Neural cell (in vitro differentiated cells): ENCODE data around the gene UNC93B1. TPM values are rescaled to one million over a fixed set of nuclear protein-coding genes. Genes with fewer than 3 reads are reported as not detected.

Experiments
- H2AFZ ChIP-seq: fragments of 200-600, 300-800 bp; sonication (generic), shearing (Covaris generic); 2 replicates; pipeline ENCODE4 v1.6.0; 2014; ENCODE audit warnings: low read depth, mild to moderate bottlenecking, antibody characterized with exemption, low read length, moderate library complexity
- H3F3A ChIP-seq: fragments of 200-600 bp; shearing (Covaris generic); 2 replicates; pipeline ENCODE4 v1.6.1; 2016; ENCODE audit warnings: mild to moderate bottlenecking, moderate library complexity, mixed read lengths, antibody characterized with exemption, low read length; ENCODE audit not compliant: insufficient read depth, poor library complexity, severe bottlenecking
- H3K27ac ChIP-seq: fragments of 200-600, 300-800 bp; sonication (generic), shearing (Covaris generic); 2 replicates; pipeline ENCODE4 v1.5.1; 2014; ENCODE audit warnings: mild to moderate bottlenecking, low read length, moderate library complexity
- H3K27me3 ChIP-seq: fragments of 300-800, 200-600 bp; sonication (generic), shearing (Covaris generic); 2 replicates; pipeline ENCODE4 v1.6.0; 2014; ENCODE audit warnings: mild to moderate bottlenecking, low read depth, low read length, moderate library complexity; ENCODE audit not compliant: insufficient read depth
- H3K36me3 ChIP-seq: fragments of 300-800, 200-600 bp; sonication (generic), shearing (Covaris generic); 2 replicates; pipeline ENCODE4 v1.5.1; 2014; ENCODE audit warnings: mild to moderate bottlenecking, antibody characterized with exemption, low read length, moderate library complexity; ENCODE audit not compliant: insufficient read depth
- H3K4me2 ChIP-seq: fragments of 300-800, 200-600 bp; sonication (generic), shearing (Covaris generic); 2 replicates; pipeline ENCODE4 v1.6.0; 2014; ENCODE audit warnings: mild to moderate bottlenecking, low read length
- H3K4me3 ChIP-seq: fragments of 300-800, 200-600 bp; sonication (generic), shearing (Covaris generic); 2 replicates; pipeline ENCODE4 v1.5.1; 2014; ENCODE audit warnings: mild to moderate bottlenecking, low read length, moderate library complexity
- H3K79me2 ChIP-seq: fragments of 200-600 bp; shearing (Covaris generic); replicated peaks from 2 replicates; pipeline ENCODE4 v1.6.0; 2014; ENCODE audit warnings: mild to moderate bottlenecking, low read length, moderate library complexity; ENCODE audit not compliant: insufficient read depth
- H3K9ac ChIP-seq: fragments of 300-800, 200-600 bp; sonication (generic), shearing (Covaris generic); 2 replicates; pipeline ENCODE4 v1.6.1; 2016; ENCODE audit warnings: mild to moderate bottlenecking, low read length, mixed read lengths
- H3K9me2 ChIP-seq: fragments of 200-600 bp; shearing (Covaris generic); 2 replicates; pipeline ENCODE4 v1.6.1; 2016; ENCODE audit warnings: mild to moderate bottlenecking, low read length, mixed read lengths; ENCODE audit not compliant: insufficient read depth
- H3K9me3 ChIP-seq: fragments of 200-600, 300-800 bp; sonication (generic), shearing (Covaris generic); 2 replicates; pipeline ENCODE4 v1.6.1; 2016; ENCODE audit warnings: mild to moderate bottlenecking, mixed run types, low read length, moderate library complexity, mixed read lengths
- H4K20me1 ChIP-seq: fragments of 200-600 bp; shearing (Covaris generic); 2 replicates; pipeline ENCODE4 v1.6.1; 2016; ENCODE audit warnings: mild to moderate bottlenecking, mixed run types; ENCODE audit not compliant: insufficient read depth
- CTCF ChIP-seq: fragments of 450-650 bp; IDR thresholded peaks from 2 replicates; pipeline ENCODE4 v1.5.1; 2014; ENCODE audit warnings: antibody characterized with exemption, mild to moderate bottlenecking, moderate library complexity; ENCODE audit not compliant: poor library complexity, severe bottlenecking
- EP300 ChIP-seq: fragments of 450-650 bp; conservative IDR thresholded peaks from 2 replicates; pipeline ENCODE4 v1.6.1; 2014; ENCODE audit warnings: antibody characterized with exemption, mild to moderate bottlenecking, moderate library complexity; ENCODE audit not compliant: poor library complexity, severe bottlenecking
- EZH2 ChIP-seq: fragments of 200-600, 300-800 bp; shearing (Covaris generic), sonication (generic); IDR thresholded peaks from 2 replicates; pipeline ENCODE4 v1.6.1; 2014; ENCODE audit warnings: antibody characterized with exemption, low read length, borderline replicate concordance, mild to moderate bottlenecking; ENCODE audit not compliant: insufficient read depth, poor library complexity, severe bottlenecking
- MXI1 ChIP-seq: fragments of 450-650 bp; conservative IDR thresholded peaks from 2 replicates; pipeline ENCODE4 v1.6.1; 2014; ENCODE audit warnings: antibody characterized with exemption, mild to moderate bottlenecking; ENCODE audit not compliant: poor library complexity, severe bottlenecking
- POLR2AphosphoS5 ChIP-seq: IDR thresholded peaks from 2 replicates; pipeline ENCODE4 v1.6.1; 2012
- RAD21 ChIP-seq: fragments of 450-650 bp; conservative IDR thresholded peaks from 2 replicates; pipeline ENCODE4 v1.6.1; 2014; ENCODE audit warnings: antibody characterized with exemption, mild to moderate bottlenecking, moderate library complexity
- SMC3 ChIP-seq: fragments of 450-650 bp; conservative IDR thresholded peaks from 2 replicates; pipeline ENCODE4 v1.6.1; 2014; ENCODE audit warnings: antibody characterized with exemption, mild to moderate bottlenecking, moderate library complexity; ENCODE audit not compliant: poor library complexity
- TAF1 ChIP-seq: IDR thresholded peaks from 2 replicates; pipeline ENCODE4 v1.6.1; 2012; ENCODE audit warnings: low read depth
- polyA plus RNA-seq: library from polyadenylated mRNA; depleted of rRNA; stranded (reverse); fragments of >200 nt; gene quantifications from 2 replicates; pipeline ENCODE4 v1.2.3, GENCODE V29; 2014
- TF ChIP-seq, protein P1 (sequence below): IDR thresholded peaks from 2 replicates; pipeline ENCODE4 v1.6.1; 2012; ENCODE audit warnings: borderline replicate concordance

Gene UNC93B1
- polyA plus RNA-seq, 1 donor from 2014 or later = 0.19 TPM

DNA sequence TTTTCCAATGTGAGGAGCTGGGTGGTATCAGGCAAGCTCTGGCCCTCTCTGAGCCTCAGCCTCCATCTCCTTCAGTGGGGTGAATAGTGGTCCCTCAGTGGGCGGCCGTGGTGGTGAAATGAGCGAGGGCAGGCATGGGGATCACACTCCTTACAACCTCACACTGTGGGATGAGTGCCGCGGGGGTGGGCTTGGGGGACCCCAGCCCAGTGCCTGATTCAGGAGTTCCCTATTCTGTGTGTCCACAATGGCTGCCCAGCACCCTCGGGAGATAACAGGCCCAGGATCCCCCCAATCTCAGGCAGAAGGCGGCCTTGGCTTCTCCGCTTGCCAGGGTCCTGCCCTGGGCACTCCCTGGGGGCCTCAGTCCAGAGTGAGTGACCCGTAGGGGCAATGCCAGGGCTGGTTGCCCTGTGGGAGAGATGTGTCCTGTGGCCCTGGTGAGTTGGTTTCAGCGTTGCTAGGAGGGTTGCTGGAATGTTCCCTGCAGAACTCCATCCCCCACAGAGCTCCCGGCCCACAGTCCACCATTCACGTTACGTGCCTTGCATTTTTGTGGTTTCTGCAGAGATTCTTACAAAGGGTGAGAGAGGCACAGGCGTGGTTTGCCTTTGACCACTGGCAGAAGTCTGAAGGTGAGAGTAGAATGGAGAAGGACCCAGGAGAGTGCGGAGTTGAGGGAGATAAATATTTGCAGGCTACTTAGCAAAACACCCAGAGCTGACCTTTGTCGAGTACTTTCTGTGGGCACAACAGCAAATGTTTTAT is 9.1 kb upstream of the UNC93B1 start:
- H3K9me2 ChIP-seq = no peaks in the 10 kb centered on the region
- no peak overlapping the region for H3K4me3 ChIP-seq

GRCh38 chr11:68012044-68012842 is 8.3 kb upstream of the UNC93B1 start:
- no peak overlapping the region for H3K9ac ChIP-seq
- no peak overlapping the region for H3K4me2 ChIP-seq
- H2AFZ ChIP-seq = no peak overlapping the region
- H3K9me2 ChIP-seq = no peaks in the 10 kb centered on the region
- no peaks in the 10 kb centered on the region for H4K20me1 ChIP-seq
- no peaks in the 10 kb centered on the region for H3K27me3 ChIP-seq
- H3K79me2 ChIP-seq = no peaks in the 10 kb centered on the region
- H3K4me3 ChIP-seq = no peak overlapping the region
- H3K9me3 ChIP-seq = no peaks in the 10 kb centered on the region
- no peaks in the 10 kb centered on the region for H3F3A ChIP-seq
- H3K27ac ChIP-seq = no peak overlapping the region
- H3K36me3 ChIP-seq = no peaks in the 10 kb centered on the region
- TF ChIP-seq, protein P1, sequence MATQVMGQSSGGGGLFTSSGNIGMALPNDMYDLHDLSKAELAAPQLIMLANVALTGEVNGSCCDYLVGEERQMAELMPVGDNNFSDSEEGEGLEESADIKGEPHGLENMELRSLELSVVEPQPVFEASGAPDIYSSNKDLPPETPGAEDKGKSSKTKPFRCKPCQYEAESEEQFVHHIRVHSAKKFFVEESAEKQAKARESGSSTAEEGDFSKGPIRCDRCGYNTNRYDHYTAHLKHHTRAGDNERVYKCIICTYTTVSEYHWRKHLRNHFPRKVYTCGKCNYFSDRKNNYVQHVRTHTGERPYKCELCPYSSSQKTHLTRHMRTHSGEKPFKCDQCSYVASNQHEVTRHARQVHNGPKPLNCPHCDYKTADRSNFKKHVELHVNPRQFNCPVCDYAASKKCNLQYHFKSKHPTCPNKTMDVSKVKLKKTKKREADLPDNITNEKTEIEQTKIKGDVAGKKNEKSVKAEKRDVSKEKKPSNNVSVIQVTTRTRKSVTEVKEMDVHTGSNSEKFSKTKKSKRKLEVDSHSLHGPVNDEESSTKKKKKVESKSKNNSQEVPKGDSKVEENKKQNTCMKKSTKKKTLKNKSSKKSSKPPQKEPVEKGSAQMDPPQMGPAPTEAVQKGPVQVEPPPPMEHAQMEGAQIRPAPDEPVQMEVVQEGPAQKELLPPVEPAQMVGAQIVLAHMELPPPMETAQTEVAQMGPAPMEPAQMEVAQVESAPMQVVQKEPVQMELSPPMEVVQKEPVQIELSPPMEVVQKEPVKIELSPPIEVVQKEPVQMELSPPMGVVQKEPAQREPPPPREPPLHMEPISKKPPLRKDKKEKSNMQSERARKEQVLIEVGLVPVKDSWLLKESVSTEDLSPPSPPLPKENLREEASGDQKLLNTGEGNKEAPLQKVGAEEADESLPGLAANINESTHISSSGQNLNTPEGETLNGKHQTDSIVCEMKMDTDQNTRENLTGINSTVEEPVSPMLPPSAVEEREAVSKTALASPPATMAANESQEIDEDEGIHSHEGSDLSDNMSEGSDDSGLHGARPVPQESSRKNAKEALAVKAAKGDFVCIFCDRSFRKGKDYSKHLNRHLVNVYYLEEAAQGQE = no peak
- TF ChIP-seq MXI1 = no peak
- TF ChIP-seq SMC3 = no peak
- TF ChIP-seq CTCF = no peak
- no peak for TF ChIP-seq POLR2AphosphoS5
- TF ChIP-seq EZH2 = no peak

More for the DNA sequence above, 9.1 kb upstream of the UNC93B1 start:
- Histone ChIP-seq H3K4me2 (no peak overlapping the region), H3F3A (no peaks in the 10 kb centered on the region), H4K20me1 (no peaks in the 10 kb centered on the region), H3K27me3 (no peaks in the 10 kb centered on the region), H3K79me2 (no peaks in the 10 kb centered on the region), H3K9ac (no peak overlapping the region), H3K9me3 (no peaks in the 10 kb centered on the region), H3K27ac (no peak overlapping the region), H2AFZ (no peak overlapping the region), H3K36me3 (no peaks in the 10 kb centered on the region)
- TF ChIP-seq, protein P1 = no peak
- no peak for TF ChIP-seq SMC3
- TF ChIP-seq POLR2AphosphoS5 = no peak
- no peak for TF ChIP-seq CTCF
- TF ChIP-seq TAF1 = no peak
- TF ChIP-seq RAD21 = no peak
- no peak for TF ChIP-seq MXI1
- no peak for TF ChIP-seq EP300
